G401.6 (cell line): Measurements from ENCODE around the gene SF3B5.
"Not testable (repeated sequence)": the region's sequence is repeated elsewhere in the genome, so short reads cannot be mapped to it uniquely, and the experiment has no call there.

Source experiments
- FAIRE-seq: peaks from 2 replicates; lab custom pipeline; 2012; peaks lifted over from hg19 to GRCh38; lab: Jason Lieb, UNC

SF3B5 gene

DNA sequence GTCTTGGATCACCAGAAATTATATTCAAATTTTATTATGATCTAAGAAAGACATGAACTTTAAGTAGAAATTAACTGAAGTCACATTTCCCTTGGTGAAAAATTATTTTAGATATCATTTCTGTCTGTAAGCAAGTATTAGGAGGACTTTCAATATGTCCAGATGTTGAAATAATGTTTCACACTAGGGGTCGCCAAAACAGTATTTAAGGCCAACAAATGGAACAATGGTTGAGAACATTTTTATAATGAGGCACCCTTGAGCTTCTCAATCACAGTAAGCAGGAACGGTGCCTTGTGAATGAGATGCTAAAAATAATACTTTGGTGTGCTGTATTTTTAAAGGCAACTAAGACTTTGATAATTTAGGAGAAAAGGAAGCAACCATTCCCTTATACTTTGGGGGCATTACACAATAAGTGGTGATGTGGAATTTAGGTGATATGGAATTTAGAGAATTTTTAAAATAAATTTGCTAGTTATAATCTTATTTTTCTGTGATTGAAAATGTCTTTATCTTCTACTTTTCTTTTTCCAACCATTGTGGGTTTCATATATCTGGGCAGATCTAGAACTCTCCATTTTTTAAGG, 9.6 kb upstream of the SF3B5 start:
- FAIRE-seq: peak; percentile 95

DNA sequence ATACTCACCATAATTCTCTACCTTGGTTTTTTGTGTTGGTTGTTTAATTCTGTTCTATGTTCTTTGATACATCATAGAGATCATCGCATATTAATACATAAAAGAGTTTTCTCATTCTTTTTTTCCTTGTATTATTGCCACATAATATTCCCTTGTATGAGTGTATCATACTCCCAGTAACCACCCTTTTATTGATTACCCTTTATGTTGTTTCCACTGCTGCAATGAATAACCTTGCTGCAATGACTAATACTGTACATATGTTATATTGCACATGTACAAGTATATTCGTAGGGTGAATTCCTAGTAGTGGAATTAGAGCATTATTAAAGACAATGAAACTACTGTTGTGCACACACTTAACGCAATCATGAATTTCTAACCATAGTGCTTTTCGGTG, 9.1 kb upstream of the SF3B5 start:
- FAIRE-seq: no peak

DNA sequence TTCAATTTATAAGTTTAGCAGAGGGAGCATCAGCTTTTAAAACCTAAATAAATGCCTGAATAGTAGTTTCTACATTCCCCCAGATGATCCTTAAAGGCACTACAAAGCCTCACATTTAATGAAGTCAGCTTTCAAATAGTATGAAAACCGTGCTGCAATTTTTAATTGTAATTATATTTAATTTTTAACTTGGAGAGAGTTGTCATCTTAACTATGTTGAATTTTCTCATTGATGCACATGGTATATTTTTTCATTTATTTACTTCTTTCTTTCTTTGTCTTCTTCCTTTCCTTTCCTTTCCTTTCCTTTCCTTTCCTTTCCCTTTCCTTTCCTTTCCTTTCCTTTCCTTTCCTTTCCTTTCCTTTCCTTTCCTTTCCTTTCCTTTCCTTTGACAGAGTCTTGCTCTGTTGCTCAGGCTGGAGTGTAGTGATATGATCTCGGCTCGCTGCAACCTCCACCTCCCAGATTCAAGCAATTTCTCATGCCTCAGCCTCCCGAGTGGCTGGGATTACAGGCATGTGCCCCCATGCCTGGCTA, 7.7 kb upstream of the SF3B5 start:
- no peak for FAIRE-seq

DNA sequence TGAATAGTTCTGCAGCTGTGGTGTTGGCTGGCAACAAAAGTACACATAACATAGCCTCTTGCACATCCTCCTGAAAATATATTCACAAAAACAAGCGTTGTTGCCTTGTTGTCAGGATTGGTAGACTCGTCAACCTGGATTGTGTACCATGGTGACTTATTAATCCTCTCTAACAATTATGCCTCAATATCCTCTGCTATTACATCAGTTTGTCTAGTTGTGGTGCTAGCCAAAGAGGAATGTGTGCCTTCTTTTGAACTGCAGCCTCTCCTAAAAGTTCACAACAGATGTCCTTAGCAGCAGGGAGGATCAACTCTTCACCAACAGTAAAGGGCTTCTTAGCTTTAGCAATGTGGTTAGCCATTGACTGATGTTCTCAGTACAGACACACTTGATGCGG, 3.6 kb upstream of the SF3B5 start:
- no peak for FAIRE-seq

DNA sequence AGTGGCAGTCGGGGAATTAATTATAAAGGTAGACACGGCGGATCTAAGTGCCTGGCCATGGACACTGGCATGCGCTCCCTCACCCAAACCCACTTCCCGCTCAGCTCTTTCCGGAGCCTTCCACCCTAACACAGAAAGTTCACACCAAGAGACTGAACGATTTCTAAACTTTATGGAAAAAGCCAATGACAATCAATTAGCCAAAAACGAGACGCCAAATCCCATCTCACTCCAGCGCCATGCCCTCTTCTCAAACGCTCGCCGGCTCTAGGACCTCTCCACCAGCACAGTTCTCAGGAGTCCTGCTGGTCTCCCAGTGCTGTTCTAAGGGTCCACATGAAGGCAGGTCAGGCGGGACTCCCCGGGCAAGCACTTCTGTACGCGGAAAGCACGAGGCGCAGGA, 641 bp downstream of the SF3B5 start:
- no peak for FAIRE-seq

DNA sequence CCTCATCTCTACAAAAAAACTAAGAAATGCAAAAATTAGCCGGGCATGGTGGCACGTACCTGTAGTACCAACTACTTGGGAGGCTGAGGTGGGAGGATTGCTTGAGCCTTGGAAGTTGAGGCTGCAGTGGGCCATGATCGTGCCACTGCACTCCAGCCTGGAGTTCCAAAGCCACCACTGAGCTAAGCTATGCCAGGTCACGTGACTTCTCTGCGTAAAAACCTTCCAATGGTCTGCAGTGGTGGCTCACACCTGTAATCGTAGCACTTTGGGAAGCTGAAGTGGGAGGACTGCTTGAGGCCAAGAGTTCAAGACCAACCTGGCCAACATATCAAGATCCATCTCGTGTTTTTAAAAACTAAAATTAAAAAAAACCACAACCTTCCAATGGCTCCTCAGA, 1.7 kb downstream of the SF3B5 start:
- FAIRE-seq: no peak

DNA sequence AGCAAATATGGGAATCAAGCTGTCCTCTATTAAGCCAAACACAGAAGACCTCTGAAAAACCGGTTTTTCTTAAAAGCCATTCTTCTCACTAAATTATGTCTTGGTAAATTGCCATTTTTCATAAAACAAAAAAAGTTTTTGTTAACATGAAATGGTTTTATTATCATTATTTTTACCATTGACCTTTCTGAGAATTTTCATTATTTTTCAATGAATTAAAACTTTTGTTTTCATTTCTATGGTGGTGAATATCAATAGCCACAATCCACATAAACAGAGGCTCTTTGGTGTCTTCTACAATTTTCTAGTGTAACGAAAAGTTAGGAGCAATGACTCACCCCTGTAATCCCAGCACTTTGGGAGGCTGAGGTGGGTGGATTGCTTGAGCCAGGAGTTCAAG, 2.1 kb downstream of the SF3B5 start:
- no peak for FAIRE-seq

DNA sequence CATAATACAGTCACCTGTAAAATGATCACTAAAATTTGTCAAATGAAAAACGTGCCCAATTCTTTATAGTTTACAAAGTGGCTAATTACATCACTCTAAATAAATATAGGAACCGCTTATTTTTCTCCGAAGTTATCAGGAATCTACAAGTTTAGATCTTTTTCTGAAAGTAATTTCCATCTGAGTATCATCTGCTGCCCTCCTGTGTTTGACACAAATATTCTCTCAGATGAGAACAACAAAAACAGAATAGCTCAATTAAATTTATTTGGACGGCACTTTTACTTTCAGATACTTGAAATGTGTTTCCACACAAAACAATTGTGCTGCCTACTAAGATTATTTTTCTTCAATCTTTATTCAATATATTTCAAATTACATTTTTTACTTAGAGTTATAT, 5.0 kb downstream of the SF3B5 start:
- no peak for FAIRE-seq

DNA sequence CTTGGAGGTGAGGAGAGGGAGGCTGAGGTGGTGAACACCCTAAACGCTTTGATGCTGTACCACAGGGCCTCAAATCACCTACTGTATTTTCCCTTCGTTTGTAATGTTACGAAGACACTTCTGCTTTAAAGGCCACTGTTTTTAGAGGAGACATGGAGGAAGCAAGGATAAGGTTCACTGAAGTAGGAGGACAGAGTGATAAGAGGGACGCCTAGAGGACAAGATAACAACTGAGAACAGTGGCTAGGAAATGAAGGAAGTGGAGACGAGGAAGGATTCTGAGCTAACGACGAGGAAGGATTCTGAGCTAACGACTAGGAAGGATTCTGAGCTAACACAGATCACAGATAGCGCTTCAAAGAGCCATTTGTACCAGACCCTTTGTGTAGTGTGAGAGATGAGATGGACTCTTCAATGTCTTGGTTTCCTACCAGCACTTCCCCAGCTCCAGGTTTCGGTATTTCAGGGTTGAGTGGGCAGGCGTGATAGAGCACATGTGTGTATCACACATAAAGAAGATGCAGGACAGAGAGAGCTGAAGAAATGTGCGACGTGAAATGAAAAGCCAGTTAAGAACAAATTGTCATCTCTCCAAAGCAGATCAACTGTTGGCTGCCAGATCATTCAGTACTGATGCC, 7.5 kb downstream of the SF3B5 start:
- FAIRE-seq: no peak

DNA sequence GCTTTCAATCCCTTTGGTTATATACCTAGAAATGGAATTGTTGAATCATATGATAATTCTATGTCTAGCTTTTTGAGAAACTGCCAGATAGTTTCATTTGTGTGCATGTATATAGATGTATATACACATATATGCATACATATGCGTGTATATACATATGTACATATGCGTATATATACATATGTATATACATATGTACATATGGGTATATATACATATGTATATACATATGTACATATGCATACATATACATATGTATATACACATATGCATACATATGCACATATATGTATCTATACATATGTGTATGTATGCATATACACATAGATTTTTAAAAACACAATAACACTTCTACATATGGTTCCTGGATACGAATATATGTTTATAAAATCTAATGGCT, 8.4 kb downstream of the SF3B5 start:
- no peak for FAIRE-seq

DNA sequence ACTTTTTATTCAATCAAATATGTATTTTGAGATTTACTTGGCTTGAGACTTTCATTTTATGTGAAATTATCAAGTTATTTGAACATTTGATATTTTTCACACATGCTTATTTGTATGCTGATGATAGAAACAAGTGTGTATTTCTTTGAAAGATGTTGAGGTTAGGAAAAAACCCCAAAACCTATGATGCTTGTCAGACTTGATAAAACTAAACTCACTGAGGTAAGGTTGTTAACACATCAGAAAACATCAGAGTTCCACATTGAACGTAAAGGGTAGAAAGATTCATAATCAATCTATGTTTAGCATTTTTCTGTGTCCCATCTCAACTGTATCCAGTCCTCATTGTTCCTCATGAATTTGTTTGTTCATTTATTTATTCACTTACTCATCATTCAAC, 12.2 kb downstream of the SF3B5 start:
- no peak for FAIRE-seq

DNA sequence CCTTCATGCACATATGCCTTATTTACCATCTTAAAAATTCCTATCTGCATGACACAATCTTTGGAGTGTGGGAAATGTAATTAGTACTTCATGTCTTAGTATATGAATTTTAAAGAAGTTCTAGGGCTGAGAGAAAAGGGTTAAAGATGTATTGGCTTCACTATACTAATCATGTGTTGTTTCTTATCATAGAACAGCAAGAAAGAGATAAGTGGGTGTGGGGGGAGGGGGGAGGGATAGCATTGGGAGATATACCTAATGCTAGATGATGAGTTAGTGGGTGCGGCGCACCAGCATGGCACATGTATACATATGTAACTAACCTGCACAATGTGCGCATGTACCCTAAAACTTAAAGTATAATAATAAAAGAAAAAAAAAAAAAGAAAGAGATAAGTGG, 13.0 kb downstream of the SF3B5 start:
- not testable (repeated sequence) for FAIRE-seq

DNA sequence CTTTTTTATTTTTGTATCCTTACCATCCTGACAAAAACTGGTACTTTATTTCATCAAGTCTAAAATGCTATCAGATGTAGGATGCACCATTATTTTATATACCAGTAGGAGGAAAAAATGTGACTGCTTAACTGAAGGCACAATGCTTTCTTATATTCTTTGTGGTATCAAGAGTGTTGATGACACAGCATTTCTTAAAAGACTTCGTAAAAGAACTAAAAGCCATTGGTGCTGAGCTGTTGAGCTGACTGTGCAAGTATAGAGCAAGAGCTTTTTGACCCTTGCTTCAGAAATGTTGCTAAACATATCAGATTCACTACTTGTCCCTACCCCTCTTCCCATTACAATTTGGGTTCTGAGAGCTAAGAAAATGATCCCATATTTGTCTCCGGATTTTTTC, 17.5 kb downstream of the SF3B5 start:
- FAIRE-seq: no peak

DNA sequence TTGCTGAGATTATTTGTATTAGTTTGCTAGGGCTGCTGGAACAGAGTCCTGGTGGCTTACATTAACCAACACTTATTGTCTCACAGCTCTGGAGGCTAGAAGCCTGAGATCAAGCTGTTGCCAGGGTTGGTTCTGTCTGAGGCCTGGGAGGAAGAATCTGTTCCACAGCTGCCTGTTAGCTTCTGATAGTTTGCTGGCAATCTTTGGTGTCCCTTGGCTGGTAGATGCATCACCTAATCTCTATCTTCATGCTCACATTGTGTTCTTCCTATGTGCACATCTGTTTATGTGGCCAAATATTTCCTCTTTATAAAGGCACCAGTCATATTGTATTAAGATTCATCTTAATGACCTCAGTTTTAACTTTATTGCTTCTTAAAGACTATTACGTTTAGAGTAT, 19.5 kb downstream of the SF3B5 start:
- FAIRE-seq: no peak

DNA sequence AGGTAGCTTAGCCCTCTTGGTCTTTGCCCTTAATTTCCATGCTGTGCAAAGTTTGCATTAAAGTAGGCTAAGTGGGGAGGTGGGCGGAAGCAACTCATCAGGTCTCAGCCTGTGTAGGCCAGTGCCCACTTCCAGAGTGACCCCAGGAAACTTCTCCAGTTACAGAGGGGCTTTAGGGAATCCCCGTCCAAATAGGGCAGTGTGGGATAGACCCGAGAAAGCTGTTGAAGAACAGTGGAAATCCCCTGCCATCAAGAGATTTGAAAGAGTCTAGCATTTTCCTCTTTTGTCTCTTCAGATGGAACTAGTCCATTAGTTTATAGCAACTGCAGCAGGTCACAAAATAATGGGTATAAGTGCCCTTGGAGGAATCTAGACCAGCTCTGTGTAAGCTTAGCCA, 20.2 kb downstream of the SF3B5 start:
- no peak for FAIRE-seq

DNA sequence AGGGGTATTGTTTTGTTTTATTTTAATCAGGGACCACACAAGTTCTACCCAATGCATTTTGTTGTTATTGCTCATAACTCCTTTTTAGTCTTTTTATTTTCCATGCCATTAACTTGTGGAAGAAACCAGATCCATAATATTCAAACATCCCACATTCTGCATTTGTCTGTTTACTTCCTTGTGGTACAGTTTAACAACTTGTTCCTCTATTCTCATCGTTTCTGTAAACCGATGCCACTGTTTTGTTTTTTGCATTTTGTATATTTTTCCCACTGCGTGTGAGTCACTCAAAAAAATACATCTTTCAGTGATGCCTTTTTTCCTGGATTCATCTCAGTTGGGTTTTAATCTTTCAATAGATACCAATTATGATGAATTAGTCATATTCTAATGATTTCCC, 22.3 kb downstream of the SF3B5 start:
- no peak for FAIRE-seq

DNA sequence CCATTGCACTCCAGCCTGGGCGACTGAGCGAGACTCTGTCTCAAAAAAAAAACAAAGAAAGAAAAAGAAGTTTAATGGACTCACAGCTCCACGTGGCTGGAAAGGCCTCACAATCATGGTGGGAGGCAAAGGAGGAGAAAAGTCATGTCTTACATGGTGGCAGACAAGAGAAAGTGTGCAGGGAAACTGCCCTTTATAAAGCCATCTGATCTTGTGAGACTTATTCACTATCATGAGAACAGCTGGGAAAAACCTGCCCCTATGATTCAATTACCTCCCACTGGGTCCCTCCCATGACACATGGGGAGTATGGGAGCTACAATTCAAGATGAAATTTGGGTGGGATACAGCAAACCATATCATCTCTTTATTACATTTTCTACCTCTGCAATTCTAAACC, 25.9 kb downstream of the SF3B5 start:
- no peak for FAIRE-seq

DNA sequence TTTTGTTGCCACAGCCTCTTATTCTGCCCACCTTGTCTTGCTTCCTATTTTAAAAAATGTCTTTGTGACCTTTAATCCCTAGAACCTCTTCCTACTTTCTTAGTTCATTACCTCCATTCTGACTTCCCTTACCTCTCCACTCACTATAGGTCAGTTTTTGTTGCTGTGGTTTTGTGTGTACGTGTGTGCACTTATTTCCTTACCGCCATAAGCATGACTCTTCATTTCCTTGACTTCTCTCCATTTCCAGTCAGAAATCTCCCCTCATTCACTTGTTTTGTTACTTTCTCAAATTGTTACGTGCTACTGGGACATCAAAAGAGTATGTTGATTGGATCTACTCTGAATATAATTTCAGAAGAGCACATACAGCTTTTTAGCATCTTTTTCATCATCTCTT, 26.6 kb downstream of the SF3B5 start:
- no peak for FAIRE-seq

DNA sequence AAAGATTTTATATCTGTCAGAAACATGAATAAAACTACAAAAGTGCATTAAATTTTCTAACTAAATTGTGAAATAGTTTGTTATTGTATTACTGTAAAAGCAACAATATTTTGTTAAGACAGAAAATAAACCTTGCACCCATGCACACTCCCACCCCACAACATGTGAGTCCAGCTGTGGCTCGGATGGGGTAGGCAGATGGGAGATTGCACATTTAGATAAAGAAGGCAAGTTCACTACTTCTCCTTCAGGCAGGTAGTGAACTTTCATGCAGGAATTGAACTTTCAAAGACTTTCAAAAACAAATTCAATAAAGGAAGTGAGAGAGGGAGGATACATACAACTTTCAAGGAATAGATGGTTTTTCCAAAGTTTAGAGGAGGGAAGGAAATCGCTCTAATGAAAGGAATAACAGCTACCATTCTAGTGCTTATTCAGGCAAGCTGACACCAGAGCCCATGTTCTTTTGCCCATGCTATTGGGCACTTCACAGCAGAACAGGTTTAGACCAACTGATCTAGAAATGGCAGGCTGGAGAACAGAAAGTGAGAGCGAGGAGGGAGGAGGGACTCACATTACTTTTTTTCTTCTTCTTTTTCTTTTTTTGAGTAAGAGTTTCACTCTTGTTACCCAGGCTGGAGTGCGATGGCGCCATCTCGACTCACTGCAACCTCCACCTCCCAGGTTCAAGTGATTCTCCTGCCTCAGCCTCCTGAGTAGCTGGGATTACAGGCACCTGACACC, 28.5 kb downstream of the SF3B5 start:
- no peak for FAIRE-seq

DNA sequence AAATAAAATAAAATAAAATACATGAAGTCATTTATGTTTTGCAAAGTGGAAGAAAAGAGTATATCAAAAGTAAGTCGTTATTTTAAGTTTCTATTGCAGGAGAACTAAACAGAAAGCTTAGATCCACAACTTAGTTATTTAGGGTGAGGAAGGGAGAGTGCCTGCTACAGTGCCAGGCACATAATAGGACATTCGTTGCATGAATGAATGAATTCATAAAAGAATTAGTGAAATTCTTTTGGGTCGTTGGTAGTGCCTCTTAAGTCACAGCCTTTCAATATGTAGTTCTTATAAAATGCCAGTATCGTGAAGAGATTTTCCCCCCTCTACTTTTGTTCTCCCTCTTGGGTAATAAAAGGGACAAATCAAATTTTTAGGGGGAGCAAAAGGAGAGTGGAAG, 29.1 kb downstream of the SF3B5 start:
- no peak for FAIRE-seq

DNA sequence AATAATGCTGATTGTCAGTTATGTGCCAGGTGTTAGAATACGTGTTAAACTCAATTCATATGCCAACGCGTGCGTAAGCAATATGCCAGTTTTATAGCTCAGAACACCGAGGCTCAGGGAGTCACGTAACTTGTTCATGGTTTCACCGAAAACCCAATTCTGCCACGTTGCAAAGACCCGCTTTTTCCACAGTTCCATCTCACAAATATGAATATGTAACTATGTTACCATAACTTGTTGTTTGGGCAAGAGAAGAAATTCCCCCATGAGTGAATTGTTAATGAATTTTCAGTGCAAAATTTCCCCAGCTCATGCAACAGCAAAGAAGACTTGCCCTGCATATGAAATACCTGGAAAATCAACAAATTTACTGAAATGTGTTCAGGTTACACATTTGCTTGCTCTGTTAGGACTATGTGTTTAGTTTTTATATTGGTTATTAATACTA, 30.1 kb downstream of the SF3B5 start:
- FAIRE-seq: no peak

DNA sequence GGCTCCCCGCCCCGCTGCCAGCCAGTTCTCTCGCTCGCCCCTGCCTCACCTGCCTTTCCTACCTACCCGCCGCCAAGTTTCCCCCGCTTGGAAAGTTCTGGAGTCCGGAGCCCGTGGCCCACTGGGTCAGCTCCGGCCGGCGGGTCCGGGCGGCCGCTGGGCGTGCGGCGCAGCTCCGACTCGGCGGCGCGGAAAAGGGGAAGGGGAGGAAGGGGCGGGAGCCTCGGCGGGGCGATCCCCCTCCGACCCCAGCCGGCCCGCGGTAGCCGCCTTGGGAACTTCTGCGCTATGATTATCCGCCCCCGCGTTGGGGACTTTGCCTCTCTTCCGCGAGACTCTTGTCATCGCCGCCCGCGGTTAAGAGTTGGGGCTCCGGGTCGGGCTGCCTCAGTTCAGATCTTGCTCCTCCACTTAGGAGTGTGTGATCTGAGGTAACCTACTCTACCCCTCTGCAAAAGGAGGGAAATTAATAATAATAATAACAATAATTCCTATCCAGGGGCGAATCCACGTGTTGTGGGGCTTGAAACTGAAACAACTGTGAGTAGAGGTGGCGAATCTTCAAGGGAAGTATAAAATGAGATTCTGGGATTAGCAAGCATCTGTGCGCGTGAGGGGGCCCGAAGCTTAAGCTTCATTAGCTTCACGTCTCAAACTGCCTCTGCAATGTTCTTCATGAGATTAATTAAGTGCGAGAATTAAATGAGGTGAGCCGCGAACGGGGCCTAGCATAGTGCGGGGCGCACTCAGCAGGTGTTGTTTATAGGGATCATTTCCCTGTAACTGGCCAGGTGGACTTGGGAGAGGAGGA, 30.8 kb downstream of the SF3B5 start:
- FAIRE-seq: no peak
